Measurements from ENCODE around the gene ERFE.

GRCh38 chr2:238150686-238151085 lies 8.1 kb upstream of the ERFE start:
- TF ChIP-seq CTCF (IDR thresholded peaks at IDR 0.05) (no peak), POLR2A (IDR thresholded peaks at IDR 0.05) (no peak)
